ENCODE results near the gene LRFN2. TPM values are rescaled to one million over a fixed set of nuclear protein-coding genes. Genes with fewer than 3 reads are reported as not detected.

Gene LRFN2
- total RNA-seq, 2 experiments from 2014 or later = not detected

DNA sequence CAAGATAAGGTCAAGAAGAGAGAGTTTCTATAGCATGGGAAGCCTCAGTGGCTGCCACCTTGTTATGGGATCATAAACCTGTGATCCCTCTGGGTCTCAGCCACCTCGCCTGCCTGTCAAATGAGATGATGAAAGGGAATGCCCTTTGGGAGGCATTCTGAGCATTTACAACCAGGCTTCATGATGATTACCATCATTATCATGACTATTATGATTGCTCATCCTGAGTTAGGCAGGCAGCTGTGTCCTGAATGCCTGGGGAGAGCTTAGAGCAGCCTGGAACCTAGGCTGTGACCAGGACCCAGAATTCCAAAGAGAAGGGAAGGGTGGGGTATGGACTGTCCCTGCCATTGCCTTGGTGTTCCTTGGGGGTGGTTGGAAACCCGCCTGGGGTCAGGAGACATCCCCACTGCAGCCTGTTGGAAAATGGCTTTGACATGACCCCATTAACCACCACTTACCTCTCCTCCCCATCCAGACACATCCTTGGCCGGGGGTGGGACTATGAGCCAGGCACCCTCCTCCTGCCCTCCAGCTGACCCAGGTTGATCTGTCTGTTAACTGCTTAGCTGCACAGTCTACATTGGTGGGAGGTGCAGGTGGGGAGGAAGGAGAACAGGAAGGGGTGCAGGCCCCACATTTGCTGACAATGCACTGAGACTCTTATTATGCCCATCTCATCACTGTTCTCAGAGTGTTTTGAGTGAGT is 51.9 kb downstream of the LRFN2 start:
- Mint-ChIP-seq H3K36me3 (no peaks in the 10 kb centered on the region), H3K9me3 (ENCODE audit: low read depth) (no peaks in the 10 kb centered on the region), H3K27ac (no peak overlapping the region), H3K4me1 (no peaks in the 10 kb centered on the region), H3K4me3 (no peak overlapping the region), H3K27me3 (peaks cover 8% of the 10 kb centered on the region)
- no peak for DNase-seq
- no peak for ATAC-seq
- CTCF ChIA-PET = no interaction called here

DNA sequence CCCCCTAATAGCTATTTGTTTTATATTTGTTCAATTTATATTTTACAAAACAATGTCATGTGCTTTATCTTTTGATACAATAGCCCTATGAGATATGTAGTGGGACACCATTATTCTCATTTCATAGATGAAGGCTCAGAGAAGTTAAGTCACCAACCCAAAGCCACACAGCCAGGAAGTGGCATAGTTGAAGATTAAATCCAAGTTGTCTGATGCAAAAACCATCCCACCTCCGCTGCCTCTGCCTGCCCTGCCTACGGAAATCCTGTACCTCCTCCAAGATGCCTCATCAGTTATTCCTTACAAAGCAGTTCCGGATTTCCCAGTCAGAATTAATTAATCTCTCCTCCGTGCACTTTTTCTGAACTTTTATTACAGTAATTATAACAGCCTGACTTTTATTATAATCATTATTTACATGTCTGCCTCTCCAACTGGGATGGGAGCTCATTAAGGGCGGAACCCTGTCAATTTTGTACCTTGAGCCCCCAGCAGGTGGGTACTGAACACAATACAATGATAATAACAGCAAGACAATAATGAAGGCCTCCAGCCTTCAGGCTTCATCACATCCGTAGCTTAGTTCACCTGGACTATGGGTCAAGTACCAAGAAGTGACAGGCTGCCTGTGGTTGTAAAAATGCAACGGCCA is 54.7 kb downstream of the LRFN2 start:
- H3K4me1 Mint-ChIP-seq = no peaks in the 10 kb centered on the region
- H3K36me3 Mint-ChIP-seq = no peaks in the 10 kb centered on the region
- H3K27ac Mint-ChIP-seq = no peak overlapping the region

DNA sequence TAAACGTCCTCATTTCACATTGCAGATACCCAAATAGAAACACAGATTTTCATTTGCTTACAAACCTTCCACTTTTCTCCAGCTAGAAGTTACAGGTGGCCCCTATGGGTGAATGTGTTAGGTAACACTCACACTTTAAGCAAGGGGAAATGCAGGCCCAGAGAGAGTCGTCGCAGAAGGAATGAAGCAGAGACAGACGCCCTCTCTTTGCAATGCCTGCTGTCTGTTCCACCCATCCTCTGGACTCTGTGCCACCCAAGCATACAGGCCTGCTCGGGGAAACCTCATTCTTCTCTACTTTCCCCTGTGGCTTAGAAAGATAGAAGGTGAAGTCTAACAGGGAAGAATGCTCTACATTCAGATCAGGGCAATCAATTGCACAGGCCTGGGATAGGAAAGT is 57.2 kb downstream of the LRFN2 start:
- Mint-ChIP-seq H3K27me3 (peaks cover 6% of the 10 kb centered on the region), H3K9me3 (ENCODE audit: low read depth) (no peaks in the 10 kb centered on the region), H3K4me3 (no peak overlapping the region), H3K4me1 (no peaks in the 10 kb centered on the region), H3K27ac (no peak overlapping the region), H3K36me3 (no peaks in the 10 kb centered on the region)
- ATAC-seq (no peak), DNase-seq (no peak)
- CTCF ChIA-PET = no interaction called here

More for the DNA sequence above, 54.7 kb downstream of the LRFN2 start:
- CTCF ChIA-PET = no interaction called here
- no peak overlapping the region for H3K4me3 Mint-ChIP-seq
- ATAC-seq (no peak), DNase-seq (no peak)
- H3K9me3 Mint-ChIP-seq (ENCODE audit: low read depth) = no peaks in the 10 kb centered on the region
- peaks cover 10% of the 10 kb centered on the region for H3K27me3 Mint-ChIP-seq

DNA sequence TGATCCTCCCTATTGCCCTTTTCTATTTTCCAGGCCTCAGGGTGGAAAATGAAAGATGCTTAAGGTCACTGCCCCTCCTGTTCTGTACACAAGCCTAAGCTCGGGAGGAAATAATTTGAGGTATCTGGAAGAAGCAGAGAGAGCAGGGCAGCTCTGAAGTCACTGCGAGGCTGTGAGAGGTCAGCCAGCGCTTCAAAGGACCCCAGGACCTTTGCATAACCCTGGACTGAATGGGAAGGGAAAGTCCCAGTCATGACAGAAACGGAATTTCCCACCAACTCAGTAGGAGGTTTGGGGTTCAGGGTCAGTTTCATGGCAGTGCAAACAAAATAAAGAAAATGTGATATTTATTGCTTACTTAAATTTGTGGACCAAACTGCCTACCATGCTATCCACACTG is 58.1 kb downstream of the LRFN2 start:
- H3K4me3 Mint-ChIP-seq = no peak overlapping the region
- ATAC-seq = no peak
- CTCF ChIA-PET = no interaction called here
- no peaks in the 10 kb centered on the region for H3K36me3 Mint-ChIP-seq
- H3K9me3 Mint-ChIP-seq (ENCODE audit: low read depth) = no peaks in the 10 kb centered on the region
- H3K27me3 Mint-ChIP-seq = peaks cover 6% of the 10 kb centered on the region
- H3K4me1 Mint-ChIP-seq = no peaks in the 10 kb centered on the region
- no peak for DNase-seq
- H3K27ac Mint-ChIP-seq = no peak overlapping the region

DNA sequence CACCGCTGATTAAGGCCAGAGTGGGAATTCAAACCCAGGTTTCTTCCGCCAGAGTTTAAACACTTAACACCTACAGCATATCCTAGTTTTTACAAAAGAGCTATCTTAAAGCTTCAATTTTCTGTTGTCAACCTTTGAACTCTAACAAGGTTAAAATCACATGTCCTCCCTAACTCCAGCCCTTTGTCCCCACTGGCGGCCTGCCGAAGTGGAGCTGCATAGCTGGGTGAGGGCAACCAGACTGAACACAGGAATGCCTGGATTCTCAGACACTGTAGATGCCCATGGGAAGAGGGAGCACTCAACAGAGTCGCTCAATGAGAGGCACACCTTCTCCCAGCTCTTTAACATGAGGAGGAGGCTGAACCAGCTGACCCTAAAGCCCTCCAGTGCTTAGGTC is 59.1 kb downstream of the LRFN2 start:
- H3K4me1 Mint-ChIP-seq = no peaks in the 10 kb centered on the region
- H3K27ac Mint-ChIP-seq = no peak overlapping the region
- peaks cover 6% of the 10 kb centered on the region for H3K27me3 Mint-ChIP-seq
- DNase-seq = no peak
- no peak overlapping the region for H3K4me3 Mint-ChIP-seq
- CTCF ChIA-PET = no interaction called here
- H3K9me3 Mint-ChIP-seq (ENCODE audit: low read depth) = no peaks in the 10 kb centered on the region
- H3K36me3 Mint-ChIP-seq = no peaks in the 10 kb centered on the region
- ATAC-seq = no peak

DNA sequence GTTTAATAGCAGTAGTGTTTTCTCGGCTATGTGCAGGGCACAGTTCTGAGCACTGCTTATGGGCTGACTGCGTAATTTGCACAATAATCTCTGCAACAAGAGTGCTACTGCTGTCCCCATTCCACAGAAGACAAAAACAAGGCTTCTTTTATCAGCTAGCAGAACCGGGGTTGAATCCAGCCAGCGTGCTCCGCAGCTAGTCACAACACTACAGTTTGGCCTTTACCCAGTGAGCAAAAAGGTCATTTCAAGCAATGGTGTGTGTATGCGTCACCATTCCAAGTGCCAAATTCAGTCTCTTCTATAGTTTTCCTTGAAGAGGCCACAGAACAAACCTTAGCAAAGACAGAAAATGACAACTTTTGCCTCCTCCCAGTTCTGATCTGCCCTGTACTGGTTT is 61.1 kb downstream of the LRFN2 start:
- no peak for ATAC-seq
- CTCF ChIA-PET = no interaction called here
- H3K9me3 Mint-ChIP-seq (ENCODE audit: low read depth) = no peaks in the 10 kb centered on the region
- peaks cover 6% of the 10 kb centered on the region for H3K27me3 Mint-ChIP-seq
- H3K4me3 Mint-ChIP-seq = no peak overlapping the region
- H3K4me1 Mint-ChIP-seq = no peaks in the 10 kb centered on the region
- no peak for DNase-seq
- no peaks in the 10 kb centered on the region for H3K36me3 Mint-ChIP-seq
- no peak overlapping the region for H3K27ac Mint-ChIP-seq

DNA sequence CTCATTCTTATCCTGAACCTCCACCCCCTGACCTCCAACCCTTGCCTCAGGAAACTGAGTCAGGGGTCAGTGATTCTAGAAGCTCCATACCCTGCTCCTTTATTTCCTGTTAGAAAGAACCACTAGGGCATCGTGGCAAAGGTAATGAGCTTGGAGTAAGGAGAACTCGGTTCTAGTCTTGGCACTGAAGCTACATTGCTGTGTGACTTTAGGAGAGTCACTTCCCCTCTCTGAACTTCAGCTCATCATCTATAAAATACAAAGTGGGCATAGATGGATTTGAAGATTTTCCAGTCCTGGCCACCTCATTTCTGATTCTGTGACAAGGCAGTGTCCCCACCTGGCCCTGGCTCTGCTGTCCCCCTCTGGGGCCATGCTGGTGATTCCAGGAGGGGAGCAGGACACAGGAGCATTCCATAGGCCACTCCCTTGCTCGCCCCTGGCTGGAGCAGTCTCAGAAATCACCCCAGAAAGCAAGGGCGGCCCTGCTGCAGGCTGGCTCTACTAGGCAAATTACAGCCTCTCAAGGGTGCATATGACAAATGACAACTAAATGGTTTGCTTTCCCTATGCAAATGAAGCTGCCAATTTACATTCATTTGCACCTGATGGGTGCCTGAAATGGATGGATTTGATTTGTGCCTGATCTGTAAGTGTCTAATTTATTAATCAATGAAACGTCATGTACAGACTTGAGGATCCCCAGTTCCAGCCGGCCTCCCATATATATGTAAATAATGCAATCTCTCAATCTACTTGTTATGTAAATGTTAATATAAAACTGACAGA is 62.2 kb downstream of the LRFN2 start:
- no peaks in the 10 kb centered on the region for H3K36me3 Mint-ChIP-seq
- DNase-seq = no peak
- CTCF ChIA-PET = no interaction called here
- no peak overlapping the region for H3K4me3 Mint-ChIP-seq
- H3K9me3 Mint-ChIP-seq (ENCODE audit: low read depth) = no peaks in the 10 kb centered on the region
- H3K4me1 Mint-ChIP-seq = peaks cover 3% of the 10 kb centered on the region
- no peak for ATAC-seq
- H3K27me3 Mint-ChIP-seq = peaks cover 2% of the 10 kb centered on the region
- no peak overlapping the region for H3K27ac Mint-ChIP-seq

DNA sequence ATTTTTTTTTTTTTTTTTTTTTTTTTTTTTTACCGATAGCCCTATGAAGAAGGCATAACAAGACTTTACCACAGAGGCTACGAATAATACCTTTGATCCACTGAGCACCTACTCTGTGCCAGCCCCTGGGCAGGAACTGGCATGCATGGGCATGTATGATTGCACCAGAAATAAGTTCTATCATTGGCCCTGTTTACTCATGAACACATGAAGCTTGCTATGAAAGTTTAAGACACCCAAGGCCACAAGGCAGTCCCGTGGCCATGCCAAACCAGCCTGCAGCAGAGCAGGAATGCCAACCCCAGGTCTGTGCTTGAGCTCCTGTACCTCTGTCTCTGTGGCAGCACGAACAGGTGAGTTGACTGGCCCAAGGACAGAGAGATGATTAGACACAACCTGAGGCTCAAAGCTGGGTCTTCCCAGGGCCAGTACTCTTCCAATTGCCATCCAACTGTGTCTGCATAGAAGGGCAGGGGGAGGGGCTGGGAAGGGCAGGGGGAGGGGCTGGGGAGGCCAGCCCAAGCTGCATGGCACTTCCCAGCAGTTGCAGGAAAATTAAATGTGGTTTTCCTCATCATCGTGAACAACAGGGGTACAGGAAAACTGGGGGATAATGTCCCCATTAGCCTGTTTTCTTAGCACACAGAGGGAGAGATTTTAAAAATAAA is 63.5 kb downstream of the LRFN2 start:
- H3K4me1 Mint-ChIP-seq = peaks cover 6% of the 10 kb centered on the region
- CTCF ChIA-PET = no interaction called here
- no peak for ATAC-seq

DNA sequence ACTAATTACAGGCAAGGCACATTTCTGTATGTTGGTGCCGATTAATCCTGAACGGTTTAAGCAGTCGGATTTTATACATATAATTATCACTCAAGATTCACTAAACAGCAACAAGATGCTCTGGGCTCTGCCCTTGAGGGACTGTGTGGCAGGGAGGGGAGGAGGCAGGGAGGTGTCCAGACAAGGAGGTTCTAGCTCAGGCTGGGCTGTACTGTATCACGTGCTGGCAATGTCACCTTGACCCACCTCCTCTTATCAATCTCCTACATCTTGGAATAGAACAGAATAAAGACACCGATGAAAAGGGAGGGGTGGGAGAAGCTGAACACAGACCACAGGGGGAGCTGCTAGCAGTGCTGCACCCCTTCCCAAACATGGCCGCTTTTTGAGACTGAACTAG is 65.7 kb downstream of the LRFN2 start:
- Mint-ChIP-seq H3K9me3 (ENCODE audit: low read depth) (no peaks in the 10 kb centered on the region), H3K36me3 (no peaks in the 10 kb centered on the region), H3K27me3 (peaks cover 12% of the 10 kb centered on the region), H3K4me3 (no peak overlapping the region), H3K27ac (no peak overlapping the region), H3K4me1 (peaks cover 6% of the 10 kb centered on the region)
- CTCF ChIA-PET = no interaction called here
- ATAC-seq = no peak
- no peak for DNase-seq

More for the DNA sequence above, 63.5 kb downstream of the LRFN2 start:
- Mint-ChIP-seq H3K27me3 (peaks cover 4% of the 10 kb centered on the region), H3K36me3 (no peaks in the 10 kb centered on the region), H3K4me3 (no peak overlapping the region), H3K27ac (no peak overlapping the region), H3K9me3 (ENCODE audit: low read depth) (no peaks in the 10 kb centered on the region)
- no peak for DNase-seq

DNA sequence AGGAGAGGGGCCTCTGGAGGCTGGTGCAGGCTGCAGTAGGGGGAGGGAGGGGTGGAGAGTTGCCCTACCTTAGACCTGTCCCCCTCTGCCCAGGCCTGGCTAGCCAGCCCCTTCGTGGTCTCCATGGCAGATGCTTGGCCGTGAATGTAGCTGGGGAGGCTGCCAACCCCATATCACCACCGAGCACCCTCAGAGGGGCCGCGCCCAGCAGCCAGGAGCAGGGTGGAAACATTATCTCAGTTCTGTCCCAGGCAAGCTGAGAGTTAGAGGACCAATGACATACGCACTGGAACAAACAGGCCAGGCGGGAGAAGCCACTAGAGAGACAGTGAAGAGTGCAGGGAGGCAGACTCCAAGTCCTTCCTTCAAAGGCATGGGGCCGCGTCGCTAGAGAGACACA is 66.5 kb downstream of the LRFN2 start:
- H3K27ac Mint-ChIP-seq = no peak overlapping the region
- no peak for ATAC-seq

DNA sequence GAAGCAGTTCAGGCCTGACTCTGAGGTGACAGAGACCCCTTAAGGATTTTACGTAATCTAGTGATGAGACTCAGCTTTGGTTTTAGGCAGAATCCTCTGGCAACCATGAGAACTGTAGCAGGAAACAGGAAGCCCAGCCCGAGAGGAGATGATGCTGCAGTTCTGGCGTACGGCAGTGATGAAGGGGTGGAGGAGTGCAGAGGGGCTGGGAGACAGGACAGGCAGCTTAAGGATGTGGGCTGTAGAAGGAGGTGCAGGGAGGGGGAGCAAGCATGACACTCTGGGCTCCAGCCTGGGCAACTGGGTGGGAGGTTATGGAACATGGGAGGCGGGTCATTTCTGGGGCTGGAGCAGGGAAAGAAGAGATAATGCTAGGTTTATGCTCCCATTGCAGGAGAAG is 67.1 kb downstream of the LRFN2 start:
- peaks cover 6% of the 10 kb centered on the region for H3K4me1 Mint-ChIP-seq
- peaks cover 16% of the 10 kb centered on the region for H3K27me3 Mint-ChIP-seq
- CTCF ChIA-PET = no interaction called here
- no peak overlapping the region for H3K4me3 Mint-ChIP-seq
- no peaks in the 10 kb centered on the region for H3K9me3 Mint-ChIP-seq (ENCODE audit: low read depth)
- no peaks in the 10 kb centered on the region for H3K36me3 Mint-ChIP-seq
- H3K27ac Mint-ChIP-seq = no peak overlapping the region
- ATAC-seq (no peak), DNase-seq (no peak)

More for the DNA sequence above, 66.5 kb downstream of the LRFN2 start:
- CTCF ChIA-PET = no interaction called here
- H3K36me3 Mint-ChIP-seq = no peaks in the 10 kb centered on the region
- peaks cover 6% of the 10 kb centered on the region for H3K4me1 Mint-ChIP-seq
- H3K9me3 Mint-ChIP-seq (ENCODE audit: low read depth) = no peaks in the 10 kb centered on the region
- DNase-seq = no peak
- no peak overlapping the region for H3K4me3 Mint-ChIP-seq
- peaks cover 16% of the 10 kb centered on the region for H3K27me3 Mint-ChIP-seq

DNA sequence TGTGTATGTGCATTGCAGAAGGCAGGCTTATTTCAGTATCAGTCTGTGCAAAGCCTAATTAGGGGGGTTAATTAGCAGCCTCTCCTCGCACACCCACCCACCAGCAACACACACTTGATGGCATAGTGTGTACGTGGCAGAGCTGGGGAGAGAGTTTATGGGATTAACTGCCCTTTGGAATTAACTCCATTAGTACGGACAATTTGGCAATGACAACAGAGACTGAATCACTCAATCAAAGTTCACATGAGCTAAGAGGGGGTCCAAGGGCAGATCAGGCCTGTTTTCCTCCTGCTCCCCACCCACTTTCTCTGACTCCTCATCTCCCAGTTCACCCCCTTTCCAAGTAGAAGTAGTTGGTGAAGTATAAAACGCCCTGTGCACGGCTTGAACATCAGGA is 69.5 kb downstream of the LRFN2 start:
- no peak overlapping the region for H3K27ac Mint-ChIP-seq
- ATAC-seq = no peak
- no peaks in the 10 kb centered on the region for H3K9me3 Mint-ChIP-seq (ENCODE audit: low read depth)
- no peak for DNase-seq
- no peak overlapping the region for H3K4me3 Mint-ChIP-seq
- H3K27me3 Mint-ChIP-seq = peaks cover 22% of the 10 kb centered on the region
- H3K4me1 Mint-ChIP-seq = peaks cover 6% of the 10 kb centered on the region
- no peaks in the 10 kb centered on the region for H3K36me3 Mint-ChIP-seq
- CTCF ChIA-PET = no interaction called here

DNA sequence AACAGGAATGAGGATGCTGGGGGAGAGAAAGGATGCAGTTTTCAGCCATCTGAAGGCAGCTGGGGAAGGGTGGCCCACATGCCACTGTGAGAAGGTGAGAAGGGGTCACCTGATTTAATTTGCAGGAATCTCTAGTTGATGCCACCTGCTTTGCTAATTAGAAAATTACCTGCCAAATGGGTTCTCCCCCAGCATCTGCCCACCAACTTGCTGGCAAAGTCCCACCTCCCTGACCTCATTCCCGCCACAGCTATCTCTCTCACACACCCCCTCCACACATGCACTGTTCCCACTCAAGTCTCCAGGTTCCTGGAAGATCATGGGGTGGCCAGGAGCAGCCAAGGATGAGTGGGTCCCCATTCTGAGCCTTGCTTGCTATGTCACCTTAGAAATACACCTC is 70.7 kb downstream of the LRFN2 start:
- CTCF ChIA-PET = no interaction called here
- H3K27ac Mint-ChIP-seq = no peak overlapping the region
- H3K9me3 Mint-ChIP-seq (ENCODE audit: low read depth) = no peaks in the 10 kb centered on the region
- H3K27me3 Mint-ChIP-seq = peaks cover 29% of the 10 kb centered on the region
- H3K36me3 Mint-ChIP-seq = no peaks in the 10 kb centered on the region
- no peak for DNase-seq
- H3K4me1 Mint-ChIP-seq = peaks cover 6% of the 10 kb centered on the region
- ATAC-seq = no peak
- no peak overlapping the region for H3K4me3 Mint-ChIP-seq

Data from activated CD8-positive, alpha-beta memory T cell treated with anti-CD3 and anti-CD28 coated beads, Interleukin-2, amount 10 ng/mL, durations not matched to agents 7 days and 5 days (primary cell).